Measurements from ENCODE around the gene SERPINA7.

SERPINA7 gene

DNA sequence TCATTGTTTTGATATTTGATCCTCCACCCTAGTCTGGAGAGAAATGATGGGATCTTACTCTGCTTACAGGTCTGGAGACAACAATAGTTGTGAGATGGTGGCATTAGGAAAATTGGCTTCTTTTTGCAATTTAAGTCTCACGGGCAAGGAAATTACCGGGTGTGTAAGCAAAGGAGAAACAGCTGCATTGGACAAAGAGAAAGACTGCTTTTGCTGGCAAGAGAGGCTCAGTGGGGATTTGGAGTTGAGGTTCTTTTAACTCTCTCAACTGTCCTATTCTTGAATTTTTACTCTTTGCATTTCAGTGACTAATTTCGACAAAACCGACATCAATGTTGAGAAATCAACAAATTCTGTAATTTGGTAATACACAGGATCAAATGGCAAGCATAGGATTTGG is 2.3 kb upstream of the SERPINA7 start:
- H3K27ac ChIP-seq (ENCODE audit: low read length): no peak overlapping the region
- H3K79me2 ChIP-seq (ENCODE audit: insufficient read depth, low read length): no peaks in the 10 kb centered on the region
- H3K4me2 ChIP-seq (ENCODE audit: insufficient read depth, low read length): no peak overlapping the region
- no peak for ATAC-seq (ENCODE audit: insufficient read depth, low read depth)
- H4K20me1 ChIP-seq (ENCODE audit: insufficient read depth, low read length): no peaks in the 10 kb centered on the region
- no peak overlapping the region for H3K9ac ChIP-seq (ENCODE audit: low read depth, low read length)
- TF ChIP-seq EZH2 (IDR thresholded peaks at IDR 0.05; ENCODE audit: borderline replicate concordance, low read depth, low read length, severe bottlenecking): no peak
- TF ChIP-seq, protein P1, sequence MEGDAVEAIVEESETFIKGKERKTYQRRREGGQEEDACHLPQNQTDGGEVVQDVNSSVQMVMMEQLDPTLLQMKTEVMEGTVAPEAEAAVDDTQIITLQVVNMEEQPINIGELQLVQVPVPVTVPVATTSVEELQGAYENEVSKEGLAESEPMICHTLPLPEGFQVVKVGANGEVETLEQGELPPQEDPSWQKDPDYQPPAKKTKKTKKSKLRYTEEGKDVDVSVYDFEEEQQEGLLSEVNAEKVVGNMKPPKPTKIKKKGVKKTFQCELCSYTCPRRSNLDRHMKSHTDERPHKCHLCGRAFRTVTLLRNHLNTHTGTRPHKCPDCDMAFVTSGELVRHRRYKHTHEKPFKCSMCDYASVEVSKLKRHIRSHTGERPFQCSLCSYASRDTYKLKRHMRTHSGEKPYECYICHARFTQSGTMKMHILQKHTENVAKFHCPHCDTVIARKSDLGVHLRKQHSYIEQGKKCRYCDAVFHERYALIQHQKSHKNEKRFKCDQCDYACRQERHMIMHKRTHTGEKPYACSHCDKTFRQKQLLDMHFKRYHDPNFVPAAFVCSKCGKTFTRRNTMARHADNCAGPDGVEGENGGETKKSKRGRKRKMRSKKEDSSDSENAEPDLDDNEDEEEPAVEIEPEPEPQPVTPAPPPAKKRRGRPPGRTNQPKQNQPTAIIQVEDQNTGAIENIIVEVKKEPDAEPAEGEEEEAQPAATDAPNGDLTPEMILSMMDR (IDR thresholded peaks at IDR 0.05; ENCODE audit: borderline replicate concordance, extremely low read depth, low read length, poor library complexity, severe bottlenecking): no peak
- no peaks in the 10 kb centered on the region for H3K9me3 ChIP-seq (ENCODE audit: insufficient read depth, low read length, severe bottlenecking)
- no peaks in the 10 kb centered on the region for H3K27me3 ChIP-seq (ENCODE audit: insufficient read depth, low read length, poor library complexity)
- no peak for DNase-seq
- no peaks in the 10 kb centered on the region for H3K4me1 ChIP-seq (ENCODE audit: insufficient read depth, low read length)
- no peak overlapping the region for H2AFZ ChIP-seq (ENCODE audit: low read depth, low read length)
- H3K4me3 ChIP-seq (ENCODE audit: low read depth in 1 of 2, low read length in 2 of 2): no peak overlapping the region
- H3K36me3 ChIP-seq (ENCODE audit: insufficient read depth, low read length): no peaks in the 10 kb centered on the region

DNA sequence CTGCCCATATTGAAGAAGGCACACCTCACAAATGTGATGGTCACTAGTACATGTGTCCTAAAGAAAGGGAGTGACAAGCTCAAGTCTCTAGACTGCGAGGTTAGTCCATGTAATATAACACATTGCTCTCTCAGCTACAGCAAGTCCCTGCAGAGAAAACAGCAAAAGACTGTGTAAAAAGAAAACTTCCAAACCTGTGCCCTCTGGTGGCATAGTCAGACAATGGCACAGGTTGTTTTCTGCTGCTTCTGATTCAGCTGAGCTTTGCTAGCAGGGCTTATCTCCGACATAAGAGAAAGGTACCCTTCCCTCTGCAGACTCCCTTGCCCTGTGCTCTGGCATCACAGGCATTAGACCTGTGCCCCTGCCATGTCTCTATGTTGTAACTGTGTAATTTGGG is 1.4 kb upstream of the SERPINA7 start:
- H3K27me3 ChIP-seq (ENCODE audit: insufficient read depth, low read length, poor library complexity): no peaks in the 10 kb centered on the region
- H3K27ac ChIP-seq (ENCODE audit: low read length): no peak overlapping the region
- H3K36me3 ChIP-seq (ENCODE audit: insufficient read depth, low read length): no peaks in the 10 kb centered on the region
- TF ChIP-seq, protein P1 (IDR thresholded peaks at IDR 0.05; ENCODE audit: borderline replicate concordance, extremely low read depth, low read length, poor library complexity, severe bottlenecking): no peak
- no peak for TF ChIP-seq EZH2 (IDR thresholded peaks at IDR 0.05; ENCODE audit: borderline replicate concordance, low read depth, low read length, severe bottlenecking)
- H3K4me3 ChIP-seq (ENCODE audit: low read depth in 1 of 2, low read length in 2 of 2): no peak overlapping the region
- H3K79me2 ChIP-seq (ENCODE audit: insufficient read depth, low read length): no peaks in the 10 kb centered on the region
- H3K4me1 ChIP-seq (ENCODE audit: insufficient read depth, low read length): no peaks in the 10 kb centered on the region
- no peak overlapping the region for H3K9ac ChIP-seq (ENCODE audit: low read depth, low read length)
- H3K9me3 ChIP-seq (ENCODE audit: insufficient read depth, low read length, severe bottlenecking): no peaks in the 10 kb centered on the region
- H2AFZ ChIP-seq (ENCODE audit: low read depth, low read length): no peak overlapping the region
- ATAC-seq (ENCODE audit: insufficient read depth, low read depth) (no peak), DNase-seq (no peak)
- no peak overlapping the region for H3K4me2 ChIP-seq (ENCODE audit: insufficient read depth, low read length)
- H4K20me1 ChIP-seq (ENCODE audit: insufficient read depth, low read length): no peaks in the 10 kb centered on the region

DNA sequence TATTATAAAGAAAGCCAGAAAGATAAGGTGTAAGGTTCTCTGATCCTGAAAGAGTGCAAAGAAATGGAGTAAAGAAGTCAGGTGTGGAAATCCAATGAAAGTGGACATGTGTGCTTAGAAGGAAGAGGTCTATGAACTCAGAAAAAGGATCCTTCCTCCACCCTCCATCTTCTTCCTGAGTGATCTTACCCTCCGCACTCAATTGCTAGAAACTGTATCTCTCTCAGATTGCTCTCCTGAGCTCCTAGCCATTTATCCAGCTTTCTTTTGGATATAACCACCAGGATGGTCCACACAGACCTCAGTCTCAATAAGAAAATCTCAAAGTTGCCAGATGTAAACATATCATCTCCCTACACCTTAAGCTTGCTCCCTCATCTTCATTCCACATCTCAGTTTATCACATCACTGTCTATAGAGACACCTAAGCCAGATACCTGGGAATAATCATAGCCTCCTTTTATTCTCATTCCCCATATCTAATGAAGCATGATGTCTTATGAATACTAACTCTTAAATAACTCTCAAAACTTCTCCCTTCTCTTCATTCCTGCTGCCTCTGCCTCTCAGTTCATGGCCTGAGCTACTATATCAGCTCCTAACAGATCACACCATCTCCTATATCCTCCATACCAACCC is 573 bp downstream of the SERPINA7 start:
- H2AFZ ChIP-seq (ENCODE audit: low read depth, low read length): no peak overlapping the region

More for the DNA sequence above, 573 bp downstream of the SERPINA7 start:
- no peak overlapping the region for H3K9ac ChIP-seq (ENCODE audit: low read depth, low read length)
- H3K4me1 ChIP-seq (ENCODE audit: insufficient read depth, low read length): no peaks in the 10 kb centered on the region
- no peaks in the 10 kb centered on the region for H3K79me2 ChIP-seq (ENCODE audit: insufficient read depth, low read length)
- no peaks in the 10 kb centered on the region for H3K27me3 ChIP-seq (ENCODE audit: insufficient read depth, low read length, poor library complexity)
- no peak overlapping the region for H3K4me3 ChIP-seq (ENCODE audit: low read depth in 1 of 2, low read length in 2 of 2)
- no peak overlapping the region for H3K4me2 ChIP-seq (ENCODE audit: insufficient read depth, low read length)
- H4K20me1 ChIP-seq (ENCODE audit: insufficient read depth, low read length): no peaks in the 10 kb centered on the region
- no peak for DNase-seq
- H3K36me3 ChIP-seq (ENCODE audit: insufficient read depth, low read length): no peaks in the 10 kb centered on the region
- ATAC-seq (ENCODE audit: insufficient read depth, low read depth): no peak
- no peak overlapping the region for H3K27ac ChIP-seq (ENCODE audit: low read length)
- TF ChIP-seq EZH2 (IDR thresholded peaks at IDR 0.05; ENCODE audit: borderline replicate concordance, low read depth, low read length, severe bottlenecking): no peak
- TF ChIP-seq, protein P1 (IDR thresholded peaks at IDR 0.05; ENCODE audit: borderline replicate concordance, extremely low read depth, low read length, poor library complexity, severe bottlenecking): no peak
- no peaks in the 10 kb centered on the region for H3K9me3 ChIP-seq (ENCODE audit: insufficient read depth, low read length, severe bottlenecking)

All from DND-41 (cell line).